ENCODE measurements around the gene SPINK4. TPM values are rescaled to one million over a fixed set of nuclear protein-coding genes. Genes with fewer than 3 reads are reported as not detected.

The SPINK4 gene
- total and polyA plus RNA-seq, 4 donors, result not detected

- ATAC-seq (ENCODE audit: insufficient read depth, low FRiP score) (no peak), DNase-seq (no peak)
- WGBS, 2 donors, result 18 to 23% methylated on average over 13 of the region's 13 CpGs
- Histone ChIP-seq H3K27ac (ENCODE audit: low read depth in 1 of 2, low read length in 1 of 2) (peak overlapping the region; percentile 68 to 94), H3K9me3 (ENCODE audit: control insufficient read depth in 4 of 4, insufficient read depth in 3 of 4, low read length in 3 of 4) (no peaks in the 10 kb centered on the region), H3K4me1 (ENCODE audit: control insufficient read depth in 5 of 5, insufficient read depth in 5 of 5, low read length in 5 of 5) (peaks cover 4 to 18% (median 7%) of the 10 kb centered on the region in 5 donors), H3K9ac (ENCODE audit: insufficient read depth in 1 of 2, low read length in 2 of 2) (peak overlapping the region; percentile 69 to 94), H3K36me3 (ENCODE audit: control insufficient read depth in 4 of 4, insufficient read depth in 4 of 4, low read length in 4 of 4) (peaks cover 12 to 35% (median 17%) of the 10 kb centered on the region in 4 donors), H3K4me3 (peak overlapping the region; percentile 74), H3K27me3 (ENCODE audit: control insufficient read depth in 3 of 3, insufficient read depth in 3 of 3, low read length in 2 of 3) (no peaks in the 10 kb centered on the region)
- no peak for TF ChIP-seq CTCF (IDR thresholded peaks at IDR 0.05; ENCODE audit: control extremely low read depth, extremely low read depth)
Measured at GRCh38 chr9:33265211-33265865, 25.4 kb downstream of the SPINK4 start.

DNA sequence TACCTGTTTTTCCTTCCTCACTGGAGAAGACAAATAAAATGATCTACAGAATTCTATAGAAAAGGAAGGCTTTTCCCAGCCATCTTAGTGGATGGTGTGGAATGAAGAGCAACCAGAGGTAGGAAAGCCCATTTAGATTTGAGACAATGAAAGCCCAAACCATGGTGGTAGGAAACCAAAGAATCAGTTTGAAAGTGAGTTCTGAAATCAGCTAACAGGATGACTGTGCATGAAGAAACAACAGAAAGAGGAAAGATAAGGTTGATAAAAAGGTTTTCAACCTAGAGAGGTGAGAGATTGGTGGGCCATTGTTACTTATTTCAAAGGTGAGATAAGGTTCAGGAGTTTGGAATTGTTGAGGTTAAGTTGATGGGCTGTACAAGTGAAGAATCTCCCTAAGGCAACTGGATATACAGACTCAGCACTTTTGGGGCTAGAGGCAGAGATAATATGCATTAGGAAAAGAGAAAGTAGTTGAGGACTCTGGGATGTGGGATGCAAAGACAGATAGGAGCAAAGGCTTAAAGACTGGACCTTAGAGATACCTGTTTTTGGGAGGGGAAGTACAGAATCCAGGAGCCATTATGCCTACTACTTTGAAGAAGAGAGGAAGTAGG is 27.3 kb downstream of the SPINK4 start:
- Histone ChIP-seq H3K27me3 (ENCODE audit: control insufficient read depth in 3 of 3, insufficient read depth in 3 of 3, low read length in 2 of 3) (no peaks in the 10 kb centered on the region), H3K4me3 (no peak overlapping the region), H3K27ac (ENCODE audit: low read depth in 1 of 2, low read length in 1 of 2) (no peak overlapping the region), H3K9me3 (ENCODE audit: control insufficient read depth in 4 of 4, insufficient read depth in 3 of 4, low read length in 3 of 4) (no peaks in the 10 kb centered on the region), H3K9ac (ENCODE audit: insufficient read depth in 1 of 2, low read length in 2 of 2) (no peak overlapping the region), H3K36me3 (ENCODE audit: control insufficient read depth in 4 of 4, insufficient read depth in 4 of 4, low read length in 4 of 4) (peaks cover 11 to 41% (median 18%) of the 10 kb centered on the region in 4 donors), H3K4me1 (ENCODE audit: control insufficient read depth in 5 of 5, insufficient read depth in 5 of 5, low read length in 5 of 5) (peaks cover 4 to 18% (median 7%) of the 10 kb centered on the region in 5 donors)
- ATAC-seq (ENCODE audit: insufficient read depth, low FRiP score) (no peak), DNase-seq (no peak)
- no peak for TF ChIP-seq CTCF (IDR thresholded peaks at IDR 0.05; ENCODE audit: control extremely low read depth, extremely low read depth)

GRCh38 chr9:33270146-33270545 is 30.2 kb downstream of the SPINK4 start:
- peaks cover 18 to 42% (median 21%) of the 10 kb centered on the region in 4 donors for H3K36me3 ChIP-seq (ENCODE audit: control insufficient read depth in 4 of 4, insufficient read depth in 4 of 4, low read length in 4 of 4)
- no peak overlapping the region for H3K27ac ChIP-seq (ENCODE audit: low read depth in 1 of 2, low read length in 1 of 2)
- 93 to 94% methylated on average over 3 of the region's 3 CpGs for WGBS, 2 donors
- H3K4me1 ChIP-seq (ENCODE audit: control insufficient read depth in 5 of 5, insufficient read depth in 5 of 5, low read length in 5 of 5), result peaks cover 0 to 9% (median 7%) of the 10 kb centered on the region in 5 donors
- no peak for ATAC-seq (ENCODE audit: insufficient read depth, low FRiP score)
- no peaks in the 10 kb centered on the region for H3K9me3 ChIP-seq (ENCODE audit: control insufficient read depth in 4 of 4, insufficient read depth in 3 of 4, low read length in 3 of 4)
- no peak for DNase-seq
- H3K27me3 ChIP-seq (ENCODE audit: control insufficient read depth in 3 of 3, insufficient read depth in 3 of 3, low read length in 2 of 3), result no peaks in the 10 kb centered on the region
- no peak overlapping the region for H3K9ac ChIP-seq (ENCODE audit: insufficient read depth in 1 of 2, low read length in 2 of 2)
- H3K4me3 ChIP-seq, result no peak overlapping the region
- TF ChIP-seq CTCF (IDR thresholded peaks at IDR 0.05; ENCODE audit: control extremely low read depth, extremely low read depth), result no peak

All from lung (tissue), 12 donors.